SW 1271 (cell line): ENCODE results near the gene CROCC.

Source experiments
- DNase-seq, 2 experiments: peaks; one replicate each; lab custom pipeline; 2025; lab: John Stamatoyannopoulos, UW

Gene CROCC

GRCh38 chr1:16986560-16986959 lies 64.8 kb downstream of the CROCC start:
- no peak for DNase-seq

DNA sequence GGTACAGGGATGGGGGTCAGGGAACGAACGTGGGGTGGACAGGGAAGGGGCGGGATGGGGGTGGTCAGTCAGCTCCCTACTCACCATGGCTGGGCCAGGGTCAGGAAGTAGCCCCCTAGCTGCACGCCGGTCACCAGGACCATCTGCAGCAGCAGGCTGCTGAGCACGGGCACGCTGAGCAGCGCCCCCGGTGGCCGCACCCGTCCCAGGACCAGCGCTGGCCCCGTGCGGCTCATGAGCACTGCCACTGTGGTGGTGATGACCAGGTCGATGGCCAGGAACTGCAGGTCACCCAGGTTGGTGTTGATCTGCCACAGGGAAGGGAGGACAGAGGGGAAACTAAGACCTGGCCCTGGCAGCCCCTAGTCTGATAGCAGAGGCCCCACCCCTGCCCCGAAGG lies 65.2 kb downstream of the CROCC start:
- no peak for DNase-seq

DNA sequence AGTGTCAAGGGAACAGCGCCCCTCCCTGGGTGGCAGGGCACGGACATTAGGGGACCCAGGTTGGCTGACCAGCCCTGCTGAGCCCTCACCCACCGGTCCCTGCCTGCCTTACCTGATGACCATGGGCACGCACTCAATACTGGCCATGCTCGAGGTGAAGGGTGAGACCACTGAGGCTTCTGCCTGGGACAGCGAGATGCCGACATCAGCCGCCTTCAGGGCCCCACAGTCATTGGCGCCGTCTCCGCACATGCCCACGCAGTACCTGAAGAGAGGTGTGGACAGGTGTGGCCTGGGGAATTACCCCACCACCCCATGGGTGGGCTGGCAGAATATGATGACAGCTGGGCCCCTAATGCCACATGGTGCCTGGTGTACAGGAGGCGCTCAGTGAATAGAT lies 66.5 kb downstream of the CROCC start:
- DNase-seq: no peak

GRCh38 chr1:16989676-16990391 lies 68.1 kb downstream of the CROCC start:
- no peak for DNase-seq

GRCh38 chr1:16991571-16991970 lies 69.8 kb downstream of the CROCC start:
- DNase-seq: no peak

GRCh38 chr1:16992102-16992501 lies 70.4 kb downstream of the CROCC start:
- no peak for DNase-seq

DNA sequence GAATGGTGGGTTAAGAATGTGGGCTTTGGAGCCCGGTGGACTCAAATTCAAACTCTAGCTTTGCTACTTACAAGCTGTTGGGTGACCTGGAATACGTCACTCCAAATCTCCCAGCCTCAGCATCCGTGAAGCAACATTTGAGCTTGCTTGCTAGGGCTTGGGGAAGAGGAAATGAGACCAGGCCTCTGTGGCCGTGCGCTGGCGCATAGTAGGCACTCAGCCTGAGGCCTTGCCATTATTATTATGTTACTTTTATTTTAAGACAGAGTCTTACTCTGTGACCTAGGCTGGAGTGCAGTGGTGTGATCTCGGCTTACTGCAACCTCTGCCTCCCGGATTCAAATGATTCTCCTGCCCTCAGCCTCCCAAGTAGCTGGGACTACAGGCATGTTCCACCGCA lies 70.9 kb downstream of the CROCC start:
- DNase-seq: no peak

- DNase-seq: no peak
Observed at GRCh38 chr1:16993521-16994038, 71.8 kb downstream of the CROCC start.

DNA sequence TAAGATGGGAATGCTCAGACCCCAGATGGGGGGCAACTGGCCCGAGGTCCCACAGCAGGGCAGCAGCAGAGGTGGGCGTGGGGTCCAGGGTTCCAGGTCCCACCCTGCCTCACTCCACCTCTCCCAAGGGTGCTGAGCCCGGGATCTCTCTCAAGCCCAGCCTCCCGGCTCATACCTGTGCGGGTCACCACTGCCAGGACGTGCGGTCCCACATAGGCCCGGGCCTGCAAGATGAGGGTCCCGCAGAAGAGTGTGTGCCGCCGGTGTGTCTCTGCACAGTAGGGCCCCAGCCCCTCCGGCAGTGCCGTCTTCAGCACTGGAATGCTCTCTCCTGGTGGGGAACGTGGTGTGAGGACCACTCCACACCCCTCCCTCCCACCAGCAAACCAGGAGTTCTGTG lies 75.1 kb downstream of the CROCC start:
- no peak for DNase-seq

- DNase-seq: no peak
Observed at GRCh38 chr1:16998589-16998988, 76.9 kb downstream of the CROCC start.

DNA sequence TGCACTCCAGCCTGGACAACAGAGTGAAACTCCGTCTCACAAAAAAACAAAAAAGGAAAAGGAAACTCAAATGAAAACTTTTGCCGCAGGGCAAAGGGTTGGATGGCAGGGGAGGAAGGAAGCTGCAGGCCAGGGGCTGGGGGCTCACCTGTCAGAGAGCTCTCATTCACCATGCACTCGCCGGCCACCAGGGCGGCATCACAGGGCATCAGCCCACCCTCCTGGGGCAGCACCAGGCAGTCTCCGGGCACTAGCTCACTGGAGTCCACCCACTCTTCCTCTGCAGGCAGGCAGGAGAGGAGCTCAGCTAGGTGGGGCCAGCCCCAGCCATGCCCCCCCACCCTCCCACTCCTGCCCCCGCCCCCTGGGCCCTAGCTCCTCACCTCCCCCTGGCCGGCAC lies 78.1 kb downstream of the CROCC start:
- DNase-seq: no peak

DNA sequence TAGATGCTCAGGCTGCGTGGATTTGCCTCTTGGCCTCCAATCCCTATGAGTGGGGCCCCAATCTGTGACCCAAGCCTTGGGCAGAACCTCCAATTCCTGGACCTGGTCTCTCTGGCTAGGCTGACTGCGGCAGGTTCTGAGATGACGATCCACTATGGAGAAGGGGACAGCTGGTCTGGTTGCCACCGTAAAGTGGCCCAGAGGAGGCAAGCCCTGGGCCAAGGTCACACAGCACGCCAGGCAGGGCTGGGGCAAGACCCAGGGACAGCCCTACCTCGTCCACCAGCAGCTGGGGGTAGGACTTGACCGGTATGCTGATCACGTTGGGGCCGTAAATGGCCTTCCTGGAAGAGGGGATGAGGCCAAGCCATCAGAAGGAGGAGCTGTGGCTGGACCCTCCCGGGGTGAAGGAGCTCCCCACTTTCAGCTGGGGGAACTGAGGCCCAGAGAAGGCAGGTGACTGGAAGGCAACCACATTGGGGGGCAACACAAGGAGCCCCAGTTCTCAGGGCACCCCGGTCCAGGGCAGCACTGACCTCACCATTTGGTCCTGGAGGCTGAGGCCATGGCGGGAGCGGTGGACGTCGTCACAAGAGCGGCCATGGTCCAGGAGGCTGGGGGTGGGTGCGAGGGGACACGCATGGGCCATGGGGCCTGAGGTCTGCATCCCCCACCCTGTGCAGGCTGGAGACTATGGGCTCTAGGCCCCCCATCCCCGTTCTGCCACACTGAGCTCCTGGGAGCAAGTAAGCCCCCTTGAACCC lies 80.2 kb downstream of the CROCC start:
- DNase-seq: no peak

DNA sequence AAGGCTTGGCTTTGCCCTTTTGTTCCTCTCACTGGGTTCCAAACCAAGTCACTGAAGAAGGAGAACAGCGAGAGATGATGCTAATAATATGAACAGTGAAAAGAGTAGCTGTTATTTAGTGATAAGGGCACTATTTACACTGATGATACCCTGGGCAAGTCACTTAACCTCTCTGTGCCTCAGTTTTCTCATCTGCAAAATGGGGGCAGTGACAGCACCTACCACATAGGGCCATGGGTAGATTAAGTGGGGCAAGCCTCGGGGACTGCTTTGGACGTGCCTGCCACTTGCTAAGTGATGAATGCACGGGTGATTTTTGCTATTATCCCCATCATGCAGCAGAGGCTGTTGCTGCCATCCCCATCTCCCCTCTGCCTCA lies 80.8 kb downstream of the CROCC start:
- no peak for DNase-seq

DNA sequence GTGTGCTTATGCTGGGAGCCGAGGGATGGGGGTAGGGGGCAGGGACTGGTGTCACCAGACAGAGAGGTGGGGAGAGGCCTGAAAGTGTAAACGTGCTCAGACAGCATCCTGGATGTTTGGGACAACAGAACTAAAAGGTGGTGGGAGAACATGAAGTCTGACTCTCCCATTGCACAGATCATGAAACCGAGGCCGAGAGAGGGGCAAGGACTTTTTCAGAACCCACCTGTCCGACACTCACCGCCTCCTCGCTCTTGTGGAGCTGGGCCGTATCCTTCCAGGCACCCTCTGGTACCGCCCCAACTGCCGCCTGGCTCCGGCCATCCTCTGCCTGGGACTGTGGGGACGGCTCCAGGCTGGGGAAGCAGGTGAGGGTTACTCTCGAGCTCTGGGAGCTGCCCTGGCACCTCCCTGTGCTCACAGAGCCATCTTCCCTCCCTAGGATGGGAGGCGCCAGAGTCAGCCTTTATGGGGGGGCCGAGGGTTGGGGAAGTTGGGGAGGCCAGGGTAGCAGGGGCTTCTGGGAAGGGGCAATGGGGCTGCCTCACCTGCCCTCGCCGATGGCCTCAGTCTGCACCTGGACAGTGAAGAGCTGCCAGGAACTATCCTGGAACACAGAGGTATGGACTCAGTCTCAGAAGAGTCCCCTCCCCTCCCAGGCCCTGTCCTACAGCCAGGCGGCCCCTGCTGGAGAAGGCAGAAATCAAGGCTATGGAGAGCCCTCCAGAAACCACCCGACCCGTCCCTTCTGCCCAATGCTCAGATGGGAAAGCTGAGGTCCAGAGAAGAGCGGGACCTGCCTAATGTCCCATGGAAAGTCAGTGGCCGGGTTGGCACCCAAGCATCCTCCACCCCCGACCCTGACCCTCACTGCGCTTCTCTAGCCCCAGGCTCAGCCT lies 83.0 kb downstream of the CROCC start:
- DNase-seq: no peak

DNA sequence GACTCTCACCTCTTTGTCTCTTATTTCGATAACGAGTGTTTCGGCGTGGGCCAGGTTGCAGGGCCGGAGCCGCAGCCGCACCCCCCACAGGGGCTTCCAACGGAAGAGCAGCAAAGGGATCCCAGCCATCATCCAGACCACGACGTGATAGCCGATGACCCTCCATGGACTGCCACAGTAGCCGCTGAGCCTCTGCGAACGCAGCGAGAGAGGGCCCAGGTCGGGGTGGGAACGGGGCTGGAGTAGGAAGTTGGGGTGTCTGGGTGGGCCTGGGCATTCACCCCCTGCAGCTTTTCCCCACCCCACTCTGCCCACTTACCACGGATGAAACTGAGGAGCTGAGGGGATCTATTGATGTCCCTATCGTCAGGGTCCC lies 83.6 kb downstream of the CROCC start:
- DNase-seq: no peak

- no peak for DNase-seq
Observed at GRCh38 chr1:17007121-17007520, 85.4 kb downstream of the CROCC start.

DNA sequence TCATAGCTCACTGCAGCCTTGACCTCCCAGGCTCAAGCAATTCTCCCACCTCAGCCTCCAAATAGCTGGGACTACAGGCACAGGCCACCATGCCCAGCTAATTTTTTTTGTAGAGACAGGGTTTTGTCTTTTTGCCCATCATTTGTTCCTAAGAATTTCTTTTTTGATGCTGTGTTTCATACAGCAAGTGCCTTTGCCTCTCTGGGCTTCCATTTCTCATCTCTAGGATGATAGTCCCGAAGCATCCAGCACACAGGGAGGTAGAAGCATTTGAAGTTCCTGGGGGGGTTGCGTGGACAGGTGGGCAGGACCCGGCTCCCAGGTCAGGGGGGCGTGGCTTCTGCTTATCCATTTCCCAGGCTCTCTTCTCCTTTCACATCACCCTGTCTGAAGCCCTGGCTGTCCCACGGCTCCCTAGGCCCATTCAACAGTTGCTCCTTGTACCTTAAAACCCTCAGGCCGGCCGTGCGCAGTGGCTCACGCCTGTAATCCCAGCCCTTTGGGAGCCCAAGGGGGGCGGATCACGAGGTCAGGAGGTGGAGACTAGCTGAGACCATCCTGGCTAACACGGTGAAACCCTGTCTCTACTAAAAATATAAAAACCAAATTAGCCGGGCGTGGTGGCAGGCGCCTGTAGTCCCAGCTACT lies 86.6 kb downstream of the CROCC start:
- no peak for DNase-seq

- DNase-seq: no peak
Observed at GRCh38 chr1:17009706-17010105, 88.0 kb downstream of the CROCC start.

DNA sequence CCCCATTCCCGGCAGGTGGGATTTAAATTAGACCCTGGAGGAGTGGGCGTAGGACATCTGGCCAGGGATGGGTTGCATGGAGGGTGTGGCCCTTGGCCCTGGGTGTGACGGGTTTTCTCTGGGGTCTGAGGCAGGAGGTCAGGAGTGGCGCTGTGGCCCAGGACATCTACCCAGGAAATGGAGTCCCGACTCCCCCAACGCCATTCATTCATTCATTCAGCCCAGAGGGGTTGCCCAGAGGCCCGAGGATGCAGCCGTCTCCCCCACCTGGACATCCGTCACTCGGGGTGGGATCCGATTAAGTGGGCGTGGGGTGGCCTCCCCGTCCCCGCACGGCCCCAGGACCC lies 89.3 kb downstream of the CROCC start:
- no peak for DNase-seq

DNA sequence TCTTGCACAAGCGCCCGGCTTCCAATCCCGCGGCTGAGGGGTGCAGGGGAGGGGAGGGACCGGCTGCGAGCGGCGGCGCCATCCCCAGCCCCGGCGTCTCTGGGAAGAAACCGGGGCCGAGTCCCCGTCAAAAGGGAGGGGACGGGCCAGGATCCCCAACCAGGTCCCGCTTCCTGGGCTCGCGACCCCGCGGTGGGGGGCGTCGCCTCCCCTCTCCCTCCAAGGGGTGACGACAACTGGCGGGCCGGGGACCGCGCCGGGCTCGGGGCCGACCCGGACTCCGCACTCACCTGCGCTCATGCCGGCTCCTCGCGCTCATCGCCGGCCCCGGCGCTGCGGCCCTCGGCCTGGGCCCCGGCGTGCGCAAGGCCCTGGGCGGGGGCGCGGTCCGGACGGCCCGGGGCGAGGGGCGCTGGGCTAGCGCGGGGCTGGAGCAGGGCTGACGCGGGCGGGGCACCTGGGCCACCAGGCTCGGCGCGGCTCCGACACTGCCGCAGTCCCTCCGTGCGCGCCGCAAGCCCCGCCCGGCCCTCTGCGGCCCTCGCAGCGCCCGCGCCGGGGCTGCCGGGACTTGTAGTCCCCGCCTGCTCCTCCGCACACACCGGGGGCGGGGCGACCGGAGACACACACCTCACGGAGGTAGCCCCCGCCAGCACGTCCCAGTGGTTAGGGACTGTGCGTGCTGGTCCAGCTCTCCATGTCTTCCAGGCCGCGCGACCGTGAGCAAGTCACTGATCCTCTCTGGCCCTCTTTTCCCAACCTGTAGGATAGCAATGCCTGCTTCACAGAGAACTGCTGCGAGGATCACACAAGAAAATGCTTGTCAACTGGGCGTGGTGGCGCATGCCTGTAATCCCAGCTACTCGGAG lies 89.9 kb downstream of the CROCC start, which contains the start of gene ATP13A2:
Gene ATP13A2, minus strand, starts transcription at position 490 of the 869 bp plus-strand sequence. Its CDS starts 190 bp downstream, at position 300.
- peak; percentile 37 to 46 for DNase-seq
